Naive B cell (primary cell): ENCODE measurements around the gene NME4. TPM values are rescaled to one million over a fixed set of nuclear protein-coding genes. Genes with fewer than 3 reads are reported as not detected.

Experiments used
- polyA plus RNA-seq, 6 donors: library from polyadenylated mRNA; unstranded; fragments of 300-500 nt; fragmentation: Illumina TruSeq; gene quantifications; one replicate each; pipeline ENCODE4 v1.2.3, GENCODE V29; 2021; ENCODE audit warnings: low read depth in 6 of 6

The NME4 gene
- polyA plus RNA-seq, 6 donors from 2014 or later: 56.9 to 104 (median 65.1) TPM

Other genes starting within 250 kb of the NME4 start
- not detected for gene HBZ, start 244.6 kb upstream of the NME4 start, polyA plus RNA-seq
- gene HBM, start 231.2 kb upstream of the NME4 start, polyA plus RNA-seq: not detected
- gene HBA2, start 224.3 kb upstream of the NME4 start, polyA plus RNA-seq: 1,000 to 10,000 TPM in 2 of 6 donors, 100 to 1,000 TPM in 4; 184 to 1,142 (median 693) TPM
- 100 to 1,000 TPM in 3 of 6 donors, 10 to 100 TPM in 3; 42.8 to 256 (median 100) TPM for gene HBA1, start 220.5 kb upstream of the NME4 start, polyA plus RNA-seq
- not detected for gene HBQ1, start 216.7 kb upstream of the NME4 start, polyA plus RNA-seq
- 10 to 100 TPM in 5 of 6 donors, 1 to 10 TPM in 1; 9.6 to 20.4 (median 12.8) TPM for gene LUC7L, start 167.8 kb upstream of the NME4 start, polyA plus RNA-seq
- gene FAM234A, start 162.4 kb upstream of the NME4 start, polyA plus RNA-seq: 10 to 100 TPM; 19.3 to 28.7 (median 24.5) TPM
- gene RGS11, start 121.3 kb upstream of the NME4 start, polyA plus RNA-seq: under 1 TPM in 1 of 6 donors, not detected in 5; 0.14 TPM
- not detected for gene ARHGDIG, start 116.6 kb upstream of the NME4 start, polyA plus RNA-seq
- gene PDIA2, start 114.0 kb upstream of the NME4 start, polyA plus RNA-seq: not detected
- 1 to 10 TPM in 5 of 6 donors, under 1 TPM in 1; 0.93 to 2.7 (median 1.9) TPM for gene AXIN1, start 44.5 kb upstream of the NME4 start, polyA plus RNA-seq
- 10 to 100 TPM; 60.1 to 76.8 (median 65.7) TPM for gene MRPL28, start 26.7 kb upstream of the NME4 start, polyA plus RNA-seq
- gene PGAP6, start 15.2 kb upstream of the NME4 start, polyA plus RNA-seq: 10 to 100 TPM in 5 of 6 donors, 1 to 10 TPM in 1; 7.1 to 24.3 (median 17.2) TPM
- 1 to 10 TPM; 3.8 to 9.4 (median 5.2) TPM for gene DECR2, start 4.7 kb downstream of the NME4 start, polyA plus RNA-seq
- 1 to 10 TPM; 1.0 to 4.8 (median 1.9) TPM for gene RAB11FIP3, start 28.4 kb downstream of the NME4 start, polyA plus RNA-seq
- gene CAPN15, start 130.5 kb downstream of the NME4 start, polyA plus RNA-seq: 10 to 100 TPM in 1 of 6 donors, 1 to 10 TPM in 5; 4.3 to 11.0 (median 5.0) TPM
- gene PRR35, start 163.2 kb downstream of the NME4 start, polyA plus RNA-seq: not detected
- 1 to 10 TPM in 4 of 6 donors, under 1 TPM in 2; 0.90 to 3.4 (median 1.9) TPM for gene NHLRC4, start 169.8 kb downstream of the NME4 start, polyA plus RNA-seq
- gene PIGQ, start 172.8 kb downstream of the NME4 start, polyA plus RNA-seq: 10 to 100 TPM in 5 of 6 donors, 1 to 10 TPM in 1; 4.5 to 22.2 (median 12.7) TPM
- gene RAB40C, start 192.9 kb downstream of the NME4 start, polyA plus RNA-seq: 10 to 100 TPM in 2 of 6 donors, 1 to 10 TPM in 4; 6.8 to 14.5 (median 9.4) TPM
- not detected for gene WFIKKN1, start 233.8 kb downstream of the NME4 start, polyA plus RNA-seq
- 10 to 100 TPM; 66.3 to 87.6 (median 84.9) TPM for gene METTL26, start 239.1 kb downstream of the NME4 start, polyA plus RNA-seq
- 10 to 100 TPM; 20.8 to 46.6 (median 22.7) TPM for gene MCRIP2, start 244.6 kb downstream of the NME4 start, polyA plus RNA-seq